ENCODE measurements around the gene SRGAP2C. TPM values are rescaled to one million over a fixed set of nuclear protein-coding genes. Genes with fewer than 3 reads are reported as not detected.
"Not testable (repeated sequence)": the region's sequence is repeated elsewhere in the genome, so short reads cannot be mapped to it uniquely, and the experiment has no call there.

Gene SRGAP2C
- total and polyA plus RNA-seq, 3 donors from 2014 or later, result 1.5 to 13.0 (median 8.0) TPM

DNA sequence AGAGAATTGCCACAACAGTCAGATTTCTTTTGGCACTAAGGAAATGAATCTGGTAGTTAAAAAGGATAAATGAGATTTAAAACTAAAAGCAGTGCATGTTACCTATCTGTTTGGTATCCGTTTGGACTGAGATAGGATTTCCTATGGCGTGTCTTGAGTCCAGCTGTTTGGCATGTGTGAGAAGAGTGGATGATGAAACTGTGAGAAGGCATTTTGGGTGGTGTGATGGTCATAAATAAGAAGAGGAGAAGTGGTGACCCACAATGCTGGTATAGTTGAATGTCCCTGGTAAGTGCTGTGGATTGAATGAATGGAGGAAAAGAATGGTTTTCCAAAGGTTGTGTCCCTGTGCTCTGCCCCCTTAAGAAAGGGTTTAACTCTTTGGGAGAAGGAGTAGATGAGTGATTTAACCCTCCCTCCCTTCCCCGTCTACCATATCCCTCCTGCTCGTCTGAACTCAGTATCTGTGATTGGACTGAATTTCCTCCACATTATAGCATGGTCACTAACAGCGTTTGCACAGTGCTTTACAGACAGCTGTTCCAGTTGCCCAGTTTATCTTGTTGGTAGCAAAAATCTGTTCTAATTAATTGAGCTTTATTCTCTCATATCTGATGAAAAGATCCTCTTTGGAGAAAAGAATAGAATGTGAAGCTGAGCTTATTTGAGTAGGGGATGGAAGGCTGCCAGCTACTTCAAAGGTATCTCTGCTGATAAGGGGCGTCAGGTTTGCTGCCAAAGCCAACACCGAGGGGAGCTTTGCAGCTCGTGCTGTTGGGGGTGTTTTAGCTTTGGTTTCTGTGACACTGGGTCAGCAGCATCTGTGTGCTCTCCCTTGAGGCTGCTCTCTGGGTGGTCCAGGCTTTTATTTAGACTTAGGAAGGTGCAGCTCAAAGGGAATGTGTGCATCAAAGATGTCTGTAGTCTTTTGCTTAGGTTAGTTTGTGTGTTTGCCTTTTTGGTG is 148.1 kb downstream of the SRGAP2C start:
- H3K4me1 ChIP-seq; H3K27me3 ChIP-seq; H3K4me3 ChIP-seq; DNase-seq; intact Hi-C loops (cut with DNase I; ENCODE audit: low total_unique reads); H3K9me3 ChIP-seq; H3K36me3 ChIP-seq (ENCODE audit: low read depth, missing control alignments); H3K27ac ChIP-seq: not testable (repeated sequence)
- no CpG with 5 or more reads among the region's 8 CpGs for WGBS, 2 donors

DNA sequence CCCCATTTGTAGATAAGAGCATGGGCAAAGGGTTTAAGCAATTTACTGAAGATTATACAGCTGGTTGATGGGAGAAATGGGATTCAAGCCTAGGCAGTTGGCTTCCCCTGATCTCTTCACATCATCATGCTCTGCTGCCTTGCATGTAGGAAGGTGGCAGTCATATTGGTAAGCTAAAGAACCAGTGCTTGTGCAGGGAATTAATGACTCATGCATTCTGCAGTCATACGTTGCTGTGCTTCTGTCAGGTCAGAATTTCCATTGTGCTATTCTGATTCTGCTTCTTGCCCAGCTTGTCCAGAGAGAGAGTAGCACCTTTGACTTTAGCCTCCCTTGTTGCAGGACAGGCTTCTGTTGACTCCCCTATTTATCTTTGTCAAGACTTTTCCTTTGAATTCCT is 153.2 kb downstream of the SRGAP2C start:
- H3K36me3 ChIP-seq (ENCODE audit: low read depth, missing control alignments); intact Hi-C loops (cut with DNase I; ENCODE audit: low total_unique reads); H3K4me1 ChIP-seq; H3K27ac ChIP-seq; H3K4me3 ChIP-seq; H3K9me3 ChIP-seq; H3K27me3 ChIP-seq; DNase-seq: not testable (repeated sequence)
- WGBS, 2 donors, result no CpG with 5 or more reads among the region's 1 CpG

DNA sequence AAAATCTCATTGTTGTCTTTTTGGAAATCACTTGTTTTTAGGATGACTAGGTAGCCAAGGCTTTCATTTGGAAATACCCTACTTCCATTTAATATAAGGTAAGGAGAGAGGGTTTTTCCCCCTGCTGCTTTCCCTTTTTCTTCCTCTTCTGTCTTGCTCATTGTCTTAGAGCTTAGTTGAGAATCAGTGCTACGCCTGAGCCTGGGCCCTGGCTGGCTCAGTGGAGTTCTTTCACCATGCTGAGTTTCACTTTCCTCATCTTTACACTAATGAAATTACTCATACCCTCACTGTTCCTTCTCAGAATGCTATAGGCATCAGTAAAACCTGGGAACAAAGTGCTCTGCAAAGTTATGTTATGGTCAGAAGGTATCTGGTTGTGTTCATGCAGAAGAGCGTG is 154.8 kb downstream of the SRGAP2C start:
- not testable (repeated sequence) for H3K4me3 ChIP-seq

GRCh38 chr1:121343311-121343906 is 158.6 kb downstream of the SRGAP2C start:
- DNase-seq, H3K27me3 ChIP-seq: not testable (repeated sequence)
- WGBS, 2 donors, result 89 to 100% methylated on average over 1 of the region's 3 CpGs

More for the DNA sequence above, 154.8 kb downstream of the SRGAP2C start:
- DNase-seq; H3K27me3 ChIP-seq; H3K4me1 ChIP-seq; H3K36me3 ChIP-seq (ENCODE audit: low read depth, missing control alignments); intact Hi-C loops (cut with DNase I; ENCODE audit: low total_unique reads); H3K9me3 ChIP-seq; H3K27ac ChIP-seq: not testable (repeated sequence)
- WGBS, 2 donors, result no CpG with 5 or more reads among the region's 2 CpGs

GRCh38 chr1:121344355-121344754 is 159.6 kb downstream of the SRGAP2C start:
- intact Hi-C loops (cut with DNase I; ENCODE audit: low total_unique reads); DNase-seq; H3K9me3 ChIP-seq; H3K4me3 ChIP-seq; H3K36me3 ChIP-seq (ENCODE audit: low read depth, missing control alignments); H3K4me1 ChIP-seq; H3K27me3 ChIP-seq; H3K27ac ChIP-seq: not testable (repeated sequence)
- WGBS, 2 donors, result no CpG with 5 or more reads among the region's 3 CpGs

More at GRCh38 chr1:121343311-121343906, 158.6 kb downstream of the SRGAP2C start:
- H3K4me1 ChIP-seq; H3K27ac ChIP-seq; H3K9me3 ChIP-seq; H3K4me3 ChIP-seq; H3K36me3 ChIP-seq (ENCODE audit: low read depth, missing control alignments); intact Hi-C loops (cut with DNase I; ENCODE audit: low total_unique reads): not testable (repeated sequence)

DNA sequence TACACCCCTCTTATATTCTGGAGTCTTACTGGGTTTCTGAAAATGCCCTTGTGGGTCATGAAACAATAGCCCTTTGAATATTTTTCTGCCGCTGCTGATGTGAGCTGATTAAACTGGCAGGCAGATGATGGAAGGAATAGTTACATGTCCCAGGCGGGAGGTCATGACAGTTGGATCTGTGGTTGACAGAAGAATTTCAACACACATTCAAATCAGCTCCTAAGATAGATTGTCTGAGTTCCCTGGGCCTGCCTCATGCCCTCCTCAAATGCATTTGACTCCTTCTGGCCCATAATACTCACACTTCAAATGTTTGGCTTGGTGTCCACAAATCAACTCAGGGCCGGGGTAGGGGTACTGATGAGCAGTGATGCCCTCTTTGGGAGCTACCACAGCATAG is 161.9 kb downstream of the SRGAP2C start:
- 40 to 73% methylated on average over 1 to 3 of the region's 3 CpGs for WGBS, 2 donors
- not testable (repeated sequence) for H3K27ac ChIP-seq

GRCh38 chr1:121347476-121347875 is 162.7 kb downstream of the SRGAP2C start:
- H3K27ac ChIP-seq; H3K36me3 ChIP-seq (ENCODE audit: low read depth, missing control alignments); H3K27me3 ChIP-seq; intact Hi-C loops (cut with DNase I; ENCODE audit: low total_unique reads); DNase-seq; H3K4me1 ChIP-seq; H3K9me3 ChIP-seq; H3K4me3 ChIP-seq: not testable (repeated sequence)
- 60 to 65% methylated on average over 1 to 3 of the region's 5 CpGs for WGBS, 2 donors

More for the DNA sequence above, 161.9 kb downstream of the SRGAP2C start:
- intact Hi-C loops (cut with DNase I; ENCODE audit: low total_unique reads); H3K27me3 ChIP-seq; H3K9me3 ChIP-seq; H3K4me1 ChIP-seq; H3K4me3 ChIP-seq; H3K36me3 ChIP-seq (ENCODE audit: low read depth, missing control alignments); DNase-seq: not testable (repeated sequence)

DNA sequence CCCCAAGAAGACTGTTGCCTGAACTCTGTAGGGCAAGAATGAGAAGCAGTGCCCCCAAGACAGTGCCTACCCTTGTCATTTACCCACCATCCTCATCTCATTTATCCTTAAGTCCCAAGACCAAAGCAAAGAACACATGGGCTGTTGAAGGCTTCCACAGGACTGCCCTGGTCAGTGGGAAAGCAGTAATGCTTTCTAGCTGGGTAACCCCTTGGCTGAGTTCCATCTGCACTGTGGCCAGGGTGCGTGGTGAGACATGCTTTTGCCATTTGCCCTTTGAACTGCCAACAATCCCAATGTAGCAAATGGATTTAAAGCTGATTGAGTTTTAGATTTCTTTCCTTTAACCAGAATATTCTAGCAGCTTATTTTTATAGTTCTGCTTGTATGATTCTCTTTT is 163.3 kb downstream of the SRGAP2C start:
- H3K9me3 ChIP-seq; intact Hi-C loops (cut with DNase I; ENCODE audit: low total_unique reads); H3K36me3 ChIP-seq (ENCODE audit: low read depth, missing control alignments); H3K27me3 ChIP-seq; H3K4me1 ChIP-seq; H3K4me3 ChIP-seq; DNase-seq; H3K27ac ChIP-seq: not testable (repeated sequence)
- no CpG with 5 or more reads among the region's 1 CpG for WGBS, 2 donors

DNA sequence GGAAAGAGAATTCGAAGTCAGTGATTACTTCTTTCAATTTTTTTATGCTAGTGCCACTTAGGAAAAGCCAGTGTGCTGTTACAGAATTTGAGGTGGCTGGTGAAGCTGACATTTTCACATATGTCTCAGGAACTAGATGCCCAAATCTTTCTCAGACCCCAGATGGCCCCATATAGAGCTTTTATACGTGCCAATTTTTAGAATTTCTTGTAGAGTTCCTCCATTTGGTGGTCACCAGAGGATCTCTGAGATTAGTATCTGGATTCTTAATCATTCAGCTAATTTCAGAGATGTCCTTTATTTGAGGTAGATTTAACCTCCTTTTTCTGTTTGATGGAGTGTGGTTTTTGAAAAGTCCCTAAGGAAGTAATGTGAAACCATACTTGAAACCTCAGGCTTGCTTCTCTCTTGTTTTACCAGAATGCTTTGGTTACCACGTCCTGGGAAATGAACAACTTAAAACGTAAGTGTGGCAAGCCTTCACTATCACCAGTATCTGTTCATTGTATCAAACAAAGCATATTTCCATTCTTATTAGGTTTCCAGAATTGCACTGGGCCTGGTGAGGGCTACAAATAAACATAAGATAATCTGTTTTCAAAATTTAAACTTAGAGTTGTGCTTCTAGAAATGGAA is 164.7 kb downstream of the SRGAP2C start:
- H3K4me1 ChIP-seq; H3K4me3 ChIP-seq; H3K27ac ChIP-seq; intact Hi-C loops (cut with DNase I; ENCODE audit: low total_unique reads); H3K27me3 ChIP-seq; H3K9me3 ChIP-seq; H3K36me3 ChIP-seq (ENCODE audit: low read depth, missing control alignments); DNase-seq: not testable (repeated sequence)
- WGBS, 2 donors, result no CpG with 5 or more reads among the region's 4 CpGs

DNA sequence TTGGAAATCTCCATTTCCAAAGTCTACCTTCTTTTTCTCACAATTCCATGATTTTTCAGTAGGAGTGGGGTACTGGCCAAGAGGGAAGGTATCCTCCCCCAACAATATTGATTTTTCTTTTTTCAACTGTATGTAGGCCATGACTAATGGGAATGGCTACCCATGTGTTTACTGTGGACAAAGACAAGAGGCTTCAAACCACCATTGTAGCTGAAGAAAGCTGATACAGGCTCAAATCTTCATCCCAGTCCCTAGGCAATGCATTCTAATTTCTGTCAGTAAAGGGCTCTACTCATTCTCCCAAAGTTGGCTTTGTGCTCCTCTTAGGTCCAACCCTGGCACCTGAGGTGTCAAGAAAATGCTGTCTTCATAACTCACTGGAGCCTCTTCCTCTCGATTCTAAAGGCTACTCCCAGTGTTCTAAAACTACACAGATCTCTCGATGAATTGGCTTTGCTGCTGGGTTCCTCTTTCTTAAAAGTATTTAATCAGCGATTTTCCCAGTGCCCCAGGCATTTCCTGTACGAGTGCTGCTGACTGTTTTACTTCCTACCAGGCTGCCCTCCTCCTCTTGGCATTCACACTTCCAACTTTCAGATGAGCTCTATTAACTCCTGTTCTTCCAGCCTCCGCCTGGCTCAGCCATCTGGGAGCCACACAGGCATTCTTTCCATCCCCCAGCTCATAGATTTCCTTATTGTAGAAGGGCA is 171.1 kb downstream of the SRGAP2C start:
- H3K27ac ChIP-seq; DNase-seq; H3K4me3 ChIP-seq; intact Hi-C loops (cut with DNase I; ENCODE audit: low total_unique reads); H3K36me3 ChIP-seq (ENCODE audit: low read depth, missing control alignments); H3K9me3 ChIP-seq; H3K4me1 ChIP-seq; H3K27me3 ChIP-seq: not testable (repeated sequence)
- WGBS, 2 donors, result no CpG with 5 or more reads among the region's 5 CpGs

DNA sequence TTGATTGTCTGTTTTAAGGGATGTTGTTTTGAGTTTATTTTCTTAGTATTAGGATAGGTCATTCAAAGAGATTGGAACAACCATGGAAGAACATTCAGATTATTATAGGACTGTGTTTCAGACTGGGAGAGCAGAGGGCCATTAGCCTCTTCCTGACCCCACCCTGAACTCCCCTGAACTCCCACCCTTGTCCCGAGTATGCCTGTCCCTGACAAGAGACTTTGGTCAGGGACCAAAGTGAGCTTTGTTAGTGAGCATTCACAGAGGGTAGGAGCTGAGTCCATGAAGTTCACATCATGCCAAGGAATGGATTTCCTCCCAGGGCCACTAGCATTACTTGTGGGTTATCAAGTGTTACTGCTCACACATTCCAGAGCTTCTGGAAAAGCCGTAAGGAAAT is 172.0 kb downstream of the SRGAP2C start:
- H3K9me3 ChIP-seq; H3K36me3 ChIP-seq (ENCODE audit: low read depth, missing control alignments); H3K4me3 ChIP-seq; intact Hi-C loops (cut with DNase I; ENCODE audit: low total_unique reads); H3K27me3 ChIP-seq; DNase-seq; H3K4me1 ChIP-seq; H3K27ac ChIP-seq: not testable (repeated sequence)
- no CpG with 5 or more reads among the region's 2 CpGs for WGBS, 2 donors
